Measurements from ENCODE around the gene IL1F10. TPM values are rescaled to one million over a fixed set of nuclear protein-coding genes. Genes with fewer than 3 reads are reported as not detected.

The IL1F10 gene, protein sequence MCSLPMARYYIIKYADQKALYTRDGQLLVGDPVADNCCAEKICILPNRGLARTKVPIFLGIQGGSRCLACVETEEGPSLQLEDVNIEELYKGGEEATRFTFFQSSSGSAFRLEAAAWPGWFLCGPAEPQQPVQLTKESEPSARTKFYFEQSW
- total RNA-seq (2014; rRNA removed; shearing (Covaris generic)): not detected in 2 replicates

GRCh38 chr2:113067681-113068080 lies at the start of gene IL1F10:
IL1F10 (plus strand) TSS chr2:113067970; CDS start chr2:113072739, 4,769 bp downstream.
- no peak for DNase-seq (ENCODE audit: low read depth)

DNA sequence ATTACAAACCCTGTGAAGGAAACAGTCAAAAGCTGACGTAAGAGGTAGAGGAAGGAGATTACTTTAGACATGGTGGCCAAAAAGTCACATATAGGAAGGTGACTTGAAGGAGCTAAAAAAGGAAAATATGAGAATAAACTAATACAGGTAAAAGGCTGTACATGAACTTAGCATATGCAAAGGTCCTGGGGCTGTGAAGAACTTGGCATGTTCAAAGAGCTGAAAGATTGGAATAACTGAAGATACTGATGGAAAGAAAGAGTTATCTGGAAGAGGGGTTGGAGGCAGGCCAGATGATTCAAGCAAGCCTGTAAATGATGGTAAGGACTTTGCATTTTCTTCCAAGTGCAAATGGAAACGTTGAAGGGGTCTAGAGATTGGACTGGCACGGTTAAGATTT lies 49.3 kb upstream of the IL1F10 start:
- no peak for DNase-seq (ENCODE audit: low read depth)

DNA sequence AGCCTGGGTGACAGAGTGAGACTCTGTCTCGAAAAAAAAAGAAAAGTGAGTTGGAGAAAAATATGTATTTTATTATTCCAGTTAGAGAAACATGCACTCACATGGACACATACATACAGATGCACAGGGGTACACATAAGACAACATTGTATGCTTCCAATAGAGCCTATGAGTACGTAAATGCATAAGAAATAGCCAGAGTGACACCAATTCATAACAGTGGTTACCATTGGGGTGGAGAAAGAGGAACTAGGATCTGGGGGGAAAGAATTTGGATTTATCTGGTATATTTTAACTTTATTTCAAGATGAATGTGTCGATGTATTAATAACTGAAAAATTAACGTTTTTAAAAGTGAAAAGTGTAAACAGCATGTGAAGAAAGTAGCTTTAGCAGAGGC lies 46.5 kb upstream of the IL1F10 start:
- DNase-seq (ENCODE audit: low read depth): no peak

DNA sequence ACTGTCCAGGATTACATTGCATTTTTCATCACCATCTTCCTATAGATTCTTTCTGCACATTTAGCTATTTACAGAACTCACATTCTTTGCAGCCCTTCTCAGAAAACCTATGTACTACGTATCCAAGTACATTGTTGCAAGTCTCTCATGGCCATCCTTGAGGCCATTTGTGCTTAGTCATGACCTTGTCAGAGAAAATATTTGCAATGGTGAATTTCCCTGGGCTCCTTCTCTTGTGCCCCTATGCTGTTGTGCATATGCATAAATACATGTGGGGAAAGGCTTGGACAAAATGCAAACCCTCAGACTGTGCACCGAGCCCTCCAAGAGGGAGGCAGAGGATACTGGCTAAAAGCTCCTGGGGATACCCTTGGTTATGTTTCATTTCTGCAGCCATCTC lies 43.0 kb upstream of the IL1F10 start:
- no peak for DNase-seq (ENCODE audit: low read depth)

GRCh38 chr2:113025737-113026136 lies 42.0 kb upstream of the IL1F10 start:
- DNase-seq (ENCODE audit: low read depth): no peak

- DNase-seq (ENCODE audit: low read depth): no peak
These were observed 40.1 kb upstream of the IL1F10 start for GRCh38 chr2:113027691-113028090.

DNA sequence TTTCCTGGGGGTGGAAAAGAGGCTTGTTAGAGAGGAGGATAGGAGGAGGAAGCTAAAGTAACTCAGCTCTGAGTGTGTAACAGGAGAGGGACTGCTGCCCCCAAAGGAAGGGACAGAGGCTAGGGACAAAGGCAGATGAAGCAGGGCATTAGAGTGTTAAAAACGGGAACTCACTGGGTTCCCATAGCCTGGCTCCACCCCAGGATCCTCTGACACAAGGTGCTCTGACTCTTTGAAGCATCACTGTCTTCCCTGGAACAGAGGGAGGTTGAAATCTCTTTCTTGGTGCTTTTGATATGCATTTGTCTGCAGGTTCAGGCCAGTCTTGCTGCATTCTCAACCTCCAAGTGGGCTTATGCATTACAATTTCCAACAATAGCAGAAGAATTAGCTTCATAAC lies 39.7 kb upstream of the IL1F10 start:
- no peak for DNase-seq (ENCODE audit: low read depth)

DNA sequence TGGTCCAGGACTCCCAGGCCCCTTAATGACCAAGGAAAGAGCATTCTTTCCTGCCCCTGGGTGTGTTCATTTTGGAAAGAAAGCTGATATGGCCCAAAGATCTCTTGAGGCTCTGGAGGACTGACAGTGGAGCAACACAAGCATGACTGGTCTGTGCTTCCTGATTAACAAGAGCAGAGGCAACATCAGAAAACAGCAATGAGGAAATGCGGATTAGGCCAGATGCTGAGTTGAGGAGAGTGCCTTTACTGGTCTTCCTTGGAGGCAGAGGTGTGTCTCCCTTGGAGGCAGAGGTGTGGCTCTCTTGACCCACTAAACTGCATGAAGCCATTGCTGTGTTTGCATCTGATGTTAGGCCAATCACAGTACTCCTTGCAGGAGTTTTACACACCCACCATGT lies 35.0 kb upstream of the IL1F10 start:
- DNase-seq (ENCODE audit: low read depth): no peak

- no peak for DNase-seq (ENCODE audit: low read depth)
These were observed 33.8 kb upstream of the IL1F10 start for GRCh38 chr2:113034016-113034415.

GRCh38 chr2:113036763-113037162 lies 31.0 kb upstream of the IL1F10 start:
- no peak for DNase-seq (ENCODE audit: low read depth)

- DNase-seq (ENCODE audit: low read depth): no peak
These were observed 29.5 kb upstream of the IL1F10 start for GRCh38 chr2:113038291-113038690.

- no peak for DNase-seq (ENCODE audit: low read depth)
These were observed 28.6 kb upstream of the IL1F10 start for GRCh38 chr2:113039158-113039557.

DNA sequence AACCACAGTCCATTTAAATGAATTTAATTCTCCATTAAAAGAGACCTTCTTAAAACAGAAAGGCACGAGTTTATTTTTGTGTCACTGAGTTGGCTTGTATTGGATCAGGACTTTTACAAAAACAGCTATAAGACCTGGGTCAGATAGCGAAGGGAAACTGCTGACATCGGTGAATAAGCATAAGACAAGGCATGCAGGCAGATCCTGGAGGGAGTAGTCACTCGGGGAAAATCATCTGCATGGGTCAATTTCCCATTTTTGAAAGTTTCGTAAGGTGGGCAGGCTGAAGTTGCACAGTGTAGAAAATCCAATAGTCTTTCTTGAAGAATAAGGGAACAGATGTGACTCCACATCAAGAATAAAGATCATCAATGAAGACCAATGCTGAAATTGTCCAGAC lies 28.1 kb upstream of the IL1F10 start:
- no peak for DNase-seq (ENCODE audit: low read depth)

- no peak for DNase-seq (ENCODE audit: low read depth)
These were observed 25.9 kb upstream of the IL1F10 start for GRCh38 chr2:113041871-113042270.

- DNase-seq (ENCODE audit: low read depth): no peak
These were observed 21.3 kb upstream of the IL1F10 start for GRCh38 chr2:113046465-113046864.

DNA sequence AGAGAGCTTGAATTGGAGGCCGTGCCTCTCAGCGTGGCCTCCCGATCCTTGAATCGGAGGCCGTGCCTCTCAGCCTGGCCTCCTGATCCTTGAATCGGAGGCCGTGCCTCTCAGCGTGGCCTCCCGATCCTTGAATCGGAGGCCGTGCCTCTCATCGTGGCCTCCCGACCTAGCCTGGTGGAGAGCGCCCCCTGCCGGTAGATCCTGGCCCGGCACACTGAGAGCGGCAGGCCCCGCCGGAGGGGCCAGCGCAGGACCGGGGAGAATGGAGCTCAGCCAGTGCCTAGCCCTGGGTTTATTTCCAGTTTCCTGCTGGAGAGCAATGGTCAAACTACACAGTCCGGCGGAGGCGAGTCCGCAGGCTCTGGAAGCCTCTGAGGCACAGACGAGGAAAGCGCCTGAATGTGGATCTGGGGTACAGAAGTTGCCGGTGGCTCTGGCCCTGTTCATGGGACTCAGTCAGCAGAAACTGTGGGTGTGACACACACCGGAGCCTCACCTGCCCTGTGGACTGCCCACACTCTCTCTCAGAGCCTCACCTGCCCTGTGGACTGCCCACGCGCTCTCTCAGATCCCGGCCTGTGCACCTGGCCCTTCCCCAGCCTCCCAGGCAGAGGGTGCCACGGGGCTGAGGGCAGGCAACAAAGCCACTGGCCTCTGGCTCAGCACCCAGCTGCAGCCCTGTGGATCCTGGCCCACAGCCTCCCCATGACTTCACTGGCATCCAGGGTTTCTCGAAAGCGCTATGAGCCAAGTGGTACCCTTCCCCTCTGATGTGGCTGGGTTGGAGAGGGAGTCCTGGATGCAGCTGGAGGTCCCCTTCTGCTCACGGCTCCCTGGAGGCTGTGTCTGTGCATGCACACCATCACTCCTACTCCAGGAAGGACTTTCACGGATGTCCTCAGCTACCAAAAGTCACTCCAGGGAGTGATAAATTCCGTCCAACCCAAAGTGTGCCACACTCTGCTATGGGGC lies 16.6 kb upstream of the IL1F10 start:
- no peak for DNase-seq (ENCODE audit: low read depth)

GRCh38 chr2:113052396-113052917 lies 15.3 kb upstream of the IL1F10 start, which contains the start of gene IL36B:
IL36B (minus strand) TSS chr2:113052867.
- DNase-seq (ENCODE audit: low read depth): no peak

- no peak for DNase-seq (ENCODE audit: low read depth)
These were observed 14.1 kb upstream of the IL1F10 start for GRCh38 chr2:113053666-113054065.

- DNase-seq (ENCODE audit: low read depth): no peak
These were observed 13.7 kb upstream of the IL1F10 start for GRCh38 chr2:113054066-113054465.

DNA sequence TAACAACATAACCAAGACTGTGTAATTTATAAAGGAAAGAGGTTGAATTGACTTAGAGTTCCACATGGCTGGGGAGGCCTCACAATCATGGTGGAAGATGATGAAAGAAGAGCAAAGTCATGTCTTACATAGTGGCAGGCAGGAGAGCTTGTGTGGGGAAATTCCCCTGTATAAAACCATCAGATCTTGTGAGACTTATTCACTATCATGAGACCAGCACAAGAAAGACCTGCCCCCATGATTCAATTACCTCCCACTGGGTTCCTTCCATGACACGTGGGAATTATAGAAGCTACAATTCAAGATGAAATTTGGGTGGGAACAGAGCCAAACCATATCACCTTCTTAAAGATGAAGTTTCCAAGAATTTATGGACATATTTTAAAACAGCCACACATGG lies 11.2 kb upstream of the IL1F10 start:
- no peak for DNase-seq (ENCODE audit: low read depth)

DNA sequence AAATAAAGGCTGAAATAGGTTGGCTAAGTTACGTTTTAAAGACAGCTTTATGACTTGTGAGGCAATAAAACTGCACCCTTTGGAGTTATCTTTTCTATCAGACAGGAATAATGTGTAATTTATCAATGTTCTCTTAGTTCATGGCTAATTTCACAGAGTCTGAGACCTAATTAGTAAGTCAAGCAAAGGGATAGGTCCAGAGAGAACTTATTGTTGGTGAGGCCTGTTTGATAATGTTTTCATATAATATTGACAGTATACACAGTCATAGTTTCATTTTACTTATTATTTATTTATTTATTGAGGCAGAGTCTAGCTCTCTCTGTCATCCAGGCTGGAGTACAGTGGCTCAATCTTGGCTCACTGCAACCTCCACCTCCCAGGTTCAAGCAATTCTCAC lies 10.7 kb upstream of the IL1F10 start:
- no peak for DNase-seq (ENCODE audit: low read depth)

DNA sequence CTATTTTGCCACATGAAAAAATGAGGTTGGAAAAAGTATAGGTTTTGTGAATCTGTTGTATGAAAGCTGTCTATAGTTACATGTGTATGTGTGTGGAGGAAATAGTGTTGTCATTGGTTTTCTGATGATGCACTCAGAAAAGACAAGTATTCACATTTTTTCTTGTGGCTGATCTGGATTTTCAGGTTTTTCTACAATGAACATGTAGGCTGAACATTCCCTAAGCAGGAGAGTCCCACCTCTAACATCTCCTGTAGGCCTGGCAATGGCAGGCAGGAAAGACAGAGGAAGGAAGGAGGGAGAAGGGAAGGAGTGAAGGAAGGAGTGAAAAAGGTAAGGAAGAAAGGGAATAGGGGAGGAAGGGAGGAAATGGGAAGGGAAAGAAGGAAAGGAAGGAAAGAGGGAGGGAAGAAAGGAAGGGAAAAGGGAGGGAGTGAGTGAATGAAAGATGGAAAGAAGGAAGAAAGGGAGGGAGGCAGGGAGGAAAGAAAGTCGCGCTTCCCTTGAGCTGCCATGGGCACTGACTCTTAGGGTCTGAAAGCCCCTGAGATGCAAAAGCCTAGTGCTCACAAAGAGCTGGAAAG lies 9.3 kb upstream of the IL1F10 start:
- no peak for DNase-seq (ENCODE audit: low read depth)
